HG03103 (cell line): Measurements from ENCODE around the gene TRAPPC10.

Experiments
- ATAC-seq: cut with Tn5 transposase; IDR thresholded peaks from one replicate; pipeline ENCODE4 v1.9.1; 2021; ENCODE audit warnings: low read depth; ENCODE audit not compliant: unreplicated experiment

Gene TRAPPC10

GRCh38 chr21:43981151-43981870 lies 30.8 kb upstream of the TRAPPC10 start:
- no peak for ATAC-seq

DNA sequence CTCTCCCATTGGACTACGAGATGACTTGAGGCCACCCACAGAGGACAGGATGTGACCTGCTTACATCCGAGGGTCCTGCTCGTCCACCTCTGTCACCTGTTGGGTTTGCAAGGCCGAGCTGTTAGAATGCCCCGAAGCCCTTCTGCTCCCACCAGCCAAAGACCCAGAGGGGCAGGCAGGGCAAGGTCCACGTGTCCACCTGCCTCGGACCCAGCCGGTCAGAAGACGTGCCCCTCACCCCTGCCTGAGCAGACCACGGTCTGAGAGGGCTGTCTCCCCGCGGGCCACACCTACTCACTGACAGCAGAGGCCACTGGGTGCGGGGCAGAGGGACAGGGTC lies 30.3 kb upstream of the TRAPPC10 start:
- ATAC-seq, result no peak

- no peak for ATAC-seq
These were observed 29.5 kb upstream of the TRAPPC10 start for GRCh38 chr21:43982489-43983078.

DNA sequence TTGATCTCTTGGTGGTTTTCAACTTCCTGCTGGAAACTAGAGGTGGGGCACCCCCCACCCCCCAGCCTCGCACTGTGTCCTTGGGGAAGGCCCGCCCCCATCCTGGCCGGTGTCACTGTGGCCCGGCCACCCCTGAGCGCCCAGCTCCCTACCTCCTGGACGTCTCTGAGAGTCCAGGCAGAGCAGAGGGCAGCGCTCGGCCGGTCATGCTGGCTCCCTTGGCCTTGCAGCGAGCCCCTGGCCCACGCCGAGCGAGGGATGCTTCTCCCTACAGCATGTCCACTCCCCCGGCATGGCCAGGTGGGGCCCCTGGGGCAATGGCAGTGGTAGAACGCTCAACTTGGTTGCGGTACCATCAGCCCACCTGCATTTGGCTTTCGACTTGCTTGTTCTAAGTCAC lies 28.7 kb upstream of the TRAPPC10 start:
- ATAC-seq, result no peak

- no peak for ATAC-seq
These were observed 28.2 kb upstream of the TRAPPC10 start for GRCh38 chr21:43983860-43984420.

DNA sequence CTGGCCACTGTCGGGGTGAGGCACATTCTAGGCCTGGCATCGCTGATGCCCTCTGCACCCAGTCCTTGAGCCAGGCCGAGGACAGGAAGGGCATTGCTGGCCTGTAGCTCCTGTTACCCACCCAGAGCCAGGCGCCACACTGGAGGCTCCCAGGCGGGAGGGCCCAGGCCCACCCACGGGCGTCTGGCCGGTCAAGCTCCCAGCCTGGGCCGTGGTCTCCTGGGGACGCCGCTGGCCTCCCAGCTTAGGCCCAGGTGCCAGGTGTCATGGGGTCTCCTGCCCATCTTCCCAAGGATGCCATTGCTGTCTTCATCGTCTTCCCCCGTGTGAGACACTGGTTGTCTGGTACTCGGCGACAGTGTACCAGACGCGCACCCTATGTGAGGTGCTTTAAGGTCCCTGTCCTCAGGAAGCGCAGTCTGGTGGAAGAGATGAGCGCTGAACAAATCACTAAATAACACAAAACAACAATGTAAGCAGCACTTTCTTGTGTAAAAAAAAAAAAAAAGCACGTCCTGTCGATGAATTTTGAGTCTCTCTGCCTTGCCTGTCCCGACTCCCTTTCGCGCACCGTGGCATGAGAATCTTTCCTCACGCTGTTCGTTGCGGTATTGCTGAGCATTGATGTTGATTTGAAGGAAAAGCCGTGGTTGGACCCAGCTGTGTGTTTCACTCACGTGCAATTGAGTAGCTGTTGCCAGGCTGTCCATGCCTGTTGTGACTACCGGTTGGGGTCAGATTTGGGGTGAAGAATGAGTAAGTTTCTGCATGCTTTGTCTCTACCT lies 27.0 kb upstream of the TRAPPC10 start:
- no peak for ATAC-seq

GRCh38 chr21:43985690-43986251 lies 26.3 kb upstream of the TRAPPC10 start:
- no peak for ATAC-seq

DNA sequence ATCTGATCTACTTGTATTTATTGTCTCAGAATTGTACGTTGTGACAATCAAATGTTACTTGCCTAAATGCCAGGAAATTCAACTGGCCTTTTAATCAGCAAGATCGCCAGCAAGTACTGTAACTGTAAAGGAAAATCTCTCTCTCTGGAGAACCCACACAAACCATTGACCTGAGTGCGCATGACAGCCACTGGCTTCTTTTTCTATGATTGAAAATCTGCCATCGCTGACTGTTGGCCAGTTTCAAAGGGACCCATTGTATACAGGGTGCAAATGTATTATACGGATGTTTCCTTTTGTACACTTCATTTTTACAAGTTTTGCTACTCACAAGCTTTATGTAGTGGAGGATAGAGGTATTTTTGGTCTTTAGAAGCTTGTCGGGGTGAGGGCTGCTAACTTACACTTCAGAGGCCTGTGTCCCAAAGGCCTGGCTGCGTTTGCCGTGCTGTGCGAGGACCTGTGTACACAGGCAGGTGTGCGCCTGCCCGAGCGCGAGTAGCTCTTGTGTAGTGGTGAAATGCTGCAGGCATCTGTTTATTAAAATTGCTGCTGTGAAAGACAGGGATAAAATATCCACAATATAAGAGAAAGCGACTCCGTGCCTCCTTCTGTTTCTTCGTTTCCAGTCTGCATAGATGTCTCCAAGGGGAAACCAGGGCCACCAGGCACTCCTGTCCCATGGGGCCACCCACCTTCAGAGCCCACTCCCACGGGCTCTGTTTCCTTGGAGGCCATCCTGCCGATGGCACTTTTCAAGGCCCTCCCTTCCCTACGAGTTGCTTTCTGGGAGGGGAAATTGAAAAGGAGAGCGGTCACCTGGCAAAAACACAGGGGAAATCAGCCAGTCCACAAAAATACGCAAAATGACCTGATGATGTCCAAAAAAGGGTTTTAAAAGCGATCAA lies 25.3 kb upstream of the TRAPPC10 start:
- ATAC-seq, result no peak

DNA sequence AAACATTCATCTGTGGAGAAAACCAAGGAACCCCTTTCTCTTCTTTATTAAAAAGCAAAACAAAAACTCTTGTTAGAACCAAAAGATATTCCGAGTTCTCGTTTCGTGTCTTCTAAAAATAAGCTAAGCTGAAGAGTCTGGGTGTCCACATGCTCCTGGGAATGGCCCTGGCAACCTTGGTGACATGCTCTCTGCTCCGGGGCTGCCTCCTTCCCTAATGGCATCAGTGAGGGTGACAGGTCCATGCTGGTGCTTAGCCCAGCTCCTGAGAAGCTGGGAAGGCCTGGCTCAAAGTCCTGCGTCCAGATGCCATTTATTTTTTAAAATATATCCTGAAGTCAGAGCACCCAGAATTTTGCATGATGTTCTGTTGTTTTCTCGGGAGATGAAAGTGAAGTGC lies 24.6 kb upstream of the TRAPPC10 start:
- no peak for ATAC-seq

DNA sequence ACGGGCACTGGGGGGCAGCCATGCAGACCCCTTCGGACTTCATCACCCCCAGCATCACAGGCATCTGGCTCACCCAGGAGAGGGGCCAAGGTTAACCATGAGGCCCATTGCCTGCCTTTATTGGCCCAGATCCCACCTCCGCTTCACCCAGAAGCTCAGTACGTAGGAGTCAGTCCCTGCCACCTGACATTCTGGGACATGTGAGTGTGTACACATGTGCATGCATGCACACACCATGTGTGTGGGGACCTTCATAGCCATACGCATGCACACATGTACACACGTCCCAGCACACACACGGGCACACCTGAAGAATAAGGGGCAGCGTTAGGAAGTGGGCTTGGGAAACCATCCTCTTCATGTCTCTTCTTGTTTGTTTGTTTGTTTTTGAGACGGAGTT lies 24.1 kb upstream of the TRAPPC10 start:
- no peak for ATAC-seq

GRCh38 chr21:43988506-43989230 lies 23.4 kb upstream of the TRAPPC10 start:
- no peak for ATAC-seq

- ATAC-seq, result no peak
These were observed 22.7 kb upstream of the TRAPPC10 start for GRCh38 chr21:43989401-43989800.

DNA sequence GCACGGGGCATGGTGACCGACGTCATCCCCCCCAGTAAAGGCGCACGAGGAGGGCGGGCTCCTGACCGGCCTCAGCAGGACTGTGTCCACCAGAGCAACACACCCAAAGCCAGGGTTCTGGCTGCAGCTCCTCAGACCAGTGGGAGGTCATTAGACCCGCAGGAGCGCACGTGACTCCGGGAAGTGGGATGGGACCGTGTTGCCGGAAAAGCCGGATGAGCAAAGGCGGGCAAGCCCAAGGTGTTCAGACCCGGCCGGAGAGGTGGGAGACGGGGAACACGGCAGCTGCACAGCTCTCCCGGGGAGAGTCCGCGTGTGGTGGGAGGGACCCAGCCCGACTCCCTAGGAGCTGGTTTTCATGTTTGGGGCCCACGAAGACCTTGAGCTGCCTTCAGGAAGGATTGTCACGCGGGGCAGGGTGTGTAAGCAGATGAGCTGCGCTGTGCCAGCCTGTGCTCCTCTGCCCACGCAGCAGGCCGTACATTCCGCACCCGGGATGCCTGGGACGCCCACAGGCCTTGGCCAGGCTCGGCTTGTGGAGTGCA lies 20.6 kb upstream of the TRAPPC10 start:
- no peak for ATAC-seq

- ATAC-seq, result no peak
These were observed 20.0 kb upstream of the TRAPPC10 start for GRCh38 chr21:43992121-43992520.

DNA sequence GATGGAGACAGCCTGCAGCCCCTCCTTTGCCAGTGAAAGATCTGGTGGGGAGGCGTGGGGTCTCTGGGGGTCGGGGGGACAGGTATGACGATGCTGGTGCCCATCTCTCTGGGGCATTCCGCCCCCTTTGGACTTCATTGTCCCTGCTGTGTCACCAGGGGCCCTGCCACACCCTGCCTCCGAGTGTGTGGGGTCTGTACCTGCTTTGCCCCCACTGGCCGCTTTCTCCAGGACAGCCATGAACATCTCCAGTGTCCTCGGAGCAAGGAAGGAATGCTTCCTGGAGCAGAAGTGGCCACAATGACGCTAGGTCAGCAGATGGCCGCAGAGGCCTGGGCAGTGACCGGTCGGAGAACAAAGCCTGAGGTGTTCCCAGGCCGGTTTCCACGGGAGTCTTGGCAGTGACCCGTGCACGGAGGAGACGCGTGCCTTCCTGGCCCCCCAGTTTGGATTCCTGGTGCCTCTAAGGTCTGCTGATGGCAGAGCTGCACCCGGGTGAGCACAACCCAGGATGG lies 18.6 kb upstream of the TRAPPC10 start:
- no peak for ATAC-seq

DNA sequence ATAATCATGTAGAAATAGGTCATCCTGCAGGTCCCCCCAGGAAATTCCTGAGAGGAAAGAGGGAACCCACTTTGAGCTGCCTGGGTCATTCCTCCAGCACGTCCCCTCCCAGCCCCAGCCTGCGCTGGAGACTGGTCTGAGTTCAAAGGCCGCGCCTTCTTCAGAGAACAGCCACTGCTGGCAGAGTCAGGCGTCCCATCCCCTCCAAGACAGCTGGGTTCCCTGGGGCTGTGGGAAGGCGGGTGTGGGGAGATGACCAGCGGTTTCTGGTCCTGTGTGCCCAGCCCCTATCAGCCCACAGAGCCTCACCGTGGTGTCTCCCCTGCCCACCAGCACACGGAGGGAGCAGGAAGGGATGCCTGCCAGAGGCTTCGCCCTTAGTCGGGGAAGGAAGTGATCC lies 18.0 kb upstream of the TRAPPC10 start:
- no peak for ATAC-seq

DNA sequence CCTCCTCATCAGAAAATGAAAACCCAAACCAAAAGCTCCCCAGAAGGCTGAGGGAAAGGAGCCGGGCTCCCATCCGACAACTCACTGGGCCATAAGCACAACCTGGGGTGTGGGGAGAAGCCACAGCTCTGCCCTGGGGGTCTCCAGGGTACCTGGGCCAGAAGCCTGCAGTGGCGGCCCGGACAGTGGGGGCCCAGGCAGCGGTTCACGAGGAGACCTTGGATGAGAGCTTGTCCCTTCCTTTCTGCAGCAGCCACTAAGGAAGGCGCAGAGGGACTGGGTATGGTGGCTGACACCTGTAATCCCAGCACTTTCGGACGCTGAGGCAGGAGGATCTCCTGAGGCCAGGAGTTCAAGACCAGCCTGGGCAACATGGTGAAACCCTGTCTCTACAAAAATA lies 17.5 kb upstream of the TRAPPC10 start:
- no peak for ATAC-seq

DNA sequence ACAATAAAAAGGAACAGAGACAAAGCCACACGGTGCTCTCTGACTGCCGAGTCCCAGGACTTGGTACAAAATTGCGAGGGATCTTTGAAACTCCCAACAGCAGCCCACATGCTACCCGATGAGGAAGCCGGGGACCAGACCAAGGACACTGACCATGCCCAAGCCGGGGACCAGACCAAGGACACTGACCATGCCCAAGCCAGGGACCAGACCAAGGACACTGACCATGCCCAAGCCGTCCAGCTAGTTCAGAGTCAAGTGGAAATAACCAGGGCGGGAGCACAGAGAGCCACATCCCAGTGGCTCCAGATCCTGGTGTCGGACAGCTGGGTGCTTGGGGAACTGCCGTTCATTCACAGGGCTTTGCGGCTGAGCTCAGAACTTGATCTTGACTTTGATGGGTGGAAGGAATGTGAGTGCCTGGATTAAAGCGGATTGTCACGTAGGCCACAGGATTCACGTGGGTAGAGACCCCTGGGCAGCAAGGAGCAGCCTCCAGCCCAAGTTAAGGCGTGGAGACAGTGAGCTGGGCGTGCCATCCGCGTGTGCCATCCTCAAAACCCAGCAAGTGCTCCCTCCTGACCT lies 16.5 kb upstream of the TRAPPC10 start:
- no peak for ATAC-seq
